Colonic mucosa (tissue), 4 donors: Measurements from ENCODE around the gene HEATR9. TPM values are rescaled to one million over a fixed set of nuclear protein-coding genes. Genes with fewer than 3 reads are reported as not detected.

ENCODE experiments used
- DNase-seq: peaks from one replicate; pipeline ENCODE4 v3.0.0-alpha.2; 2020
- H3K27ac ChIP-seq: fragments of 200-600 bp; one replicate; pipeline ENCODE4 v1.8.0; 2021
- H3K27me3 ChIP-seq: fragments of 200-600 bp; one replicate; pipeline ENCODE4 v1.8.0; 2021
- H3K36me3 ChIP-seq: fragments of 200-600 bp; one replicate; pipeline ENCODE4 v1.8.0; 2021
- H3K4me1 ChIP-seq: fragments of 200-600 bp; one replicate; pipeline ENCODE4 v1.8.0; 2021; ENCODE audit warnings: mild to moderate bottlenecking
- H3K4me3 ChIP-seq: fragments of 200-600 bp; one replicate; pipeline ENCODE4 v1.8.0; 2021
- H3K9ac ChIP-seq, 2 donors: one replicate each; pipeline ENCODE4 v1.7.0; 2013; ENCODE audit warnings: control low read depth in 2 of 2, low read depth in 2 of 2, low read length in 2 of 2
- H3K9me3 ChIP-seq: fragments of 200-600 bp; one replicate; pipeline ENCODE4 v1.8.0; 2021
- CTCF ChIP-seq: fragments of 200-600 bp; IDR thresholded peaks from one replicate; pipeline ENCODE4 v1.8.0; 2022; ENCODE audit warnings: antibody characterized with exemption, mild to moderate bottlenecking
- intact Hi-C: fragments of 100-400 bp; cut with DNase I; formaldehyde crosslinking; loops from one replicate; pipeline ENCODE4 v1.14.1; 2022
- total RNA-seq, 2 donors: library from RNA; stranded (reverse); fragmentation: NEBNext Ultra II Directional in 1 of 2; extraction: Animal tissue kit (Norgen Biotek cat#: 25700) in 1 of 2; gene quantifications; one replicate each; pipeline ENCODE4 v1.2.1, GENCODE V29; 2021
- donor health status: healthy.
- donor health status: DM: no; HTN: no; CAD: no.
- donor health status: DM: no; HTN: no; CAD: no.

Gene HEATR9
- total RNA-seq, 2 donors from 2014 or later = not detected

GRCh38 chr17:35865412-35866340, 3.0 kb downstream of the HEATR9 start:
- no peak overlapping the region for H3K9ac ChIP-seq
- H3K27ac ChIP-seq = no peak overlapping the region
- H3K36me3 ChIP-seq = no peaks in the 10 kb centered on the region
- no peak for TF ChIP-seq CTCF
- DNase-seq = no peak
- intact Hi-C loops = no loop called here
- no peaks in the 10 kb centered on the region for H3K27me3 ChIP-seq
- H3K4me1 ChIP-seq = no peaks in the 10 kb centered on the region
- H3K9me3 ChIP-seq = no peaks in the 10 kb centered on the region
- no peak overlapping the region for H3K4me3 ChIP-seq

GRCh38 chr17:35864853-35865252, 3.8 kb downstream of the HEATR9 start:
- intact Hi-C loops = no loop called here
- no peak for TF ChIP-seq CTCF
- Histone ChIP-seq H3K27me3 (no peaks in the 10 kb centered on the region), H3K9ac (no peak overlapping the region), H3K27ac (no peak overlapping the region), H3K36me3 (no peaks in the 10 kb centered on the region), H3K4me3 (no peak overlapping the region), H3K9me3 (no peaks in the 10 kb centered on the region), H3K4me1 (no peaks in the 10 kb centered on the region)
- DNase-seq = no peak

- H3K36me3 ChIP-seq = no peaks in the 10 kb centered on the region
- no peaks in the 10 kb centered on the region for H3K9me3 ChIP-seq
- no peak for TF ChIP-seq CTCF
- H3K4me3 ChIP-seq = no peak overlapping the region
- no peak overlapping the region for H3K27ac ChIP-seq
- no peaks in the 10 kb centered on the region for H3K4me1 ChIP-seq
- intact Hi-C loops = no loop called here
- no peak overlapping the region for H3K9ac ChIP-seq
- no peaks in the 10 kb centered on the region for H3K27me3 ChIP-seq
- DNase-seq = no peak
Measured at GRCh38 chr17:35856603-35857002, 12.1 kb downstream of the HEATR9 start.

GRCh38 chr17:35855965-35856364, 12.7 kb downstream of the HEATR9 start:
- no peak for DNase-seq
- H3K9ac ChIP-seq = no peak overlapping the region
- intact Hi-C loops = no loop called here
- no peak for TF ChIP-seq CTCF
- H3K27me3 ChIP-seq = no peaks in the 10 kb centered on the region
- H3K4me3 ChIP-seq = no peak overlapping the region
- H3K36me3 ChIP-seq = no peaks in the 10 kb centered on the region
- H3K27ac ChIP-seq = no peak overlapping the region
- no peaks in the 10 kb centered on the region for H3K4me1 ChIP-seq
- no peaks in the 10 kb centered on the region for H3K9me3 ChIP-seq

GRCh38 chr17:35849469-35850348, 19.0 kb downstream of the HEATR9 start:
- TF ChIP-seq CTCF = peak; percentile 59
- Histone ChIP-seq H3K27me3 (no peaks in the 10 kb centered on the region), H3K9ac (no peak overlapping the region), H3K4me1 (no peaks in the 10 kb centered on the region), H3K4me3 (no peak overlapping the region), H3K9me3 (no peaks in the 10 kb centered on the region), H3K27ac (no peak overlapping the region), H3K36me3 (no peaks in the 10 kb centered on the region)
- peak; percentile 61 for DNase-seq
- intact Hi-C loops = no loop called here
